Measurements from ENCODE around the gene ANXA2R.
"Not testable (repeated sequence)": the region's sequence is repeated elsewhere in the genome, so short reads cannot be mapped to it uniquely, and the experiment has no call there.

ANXA2R gene

DNA sequence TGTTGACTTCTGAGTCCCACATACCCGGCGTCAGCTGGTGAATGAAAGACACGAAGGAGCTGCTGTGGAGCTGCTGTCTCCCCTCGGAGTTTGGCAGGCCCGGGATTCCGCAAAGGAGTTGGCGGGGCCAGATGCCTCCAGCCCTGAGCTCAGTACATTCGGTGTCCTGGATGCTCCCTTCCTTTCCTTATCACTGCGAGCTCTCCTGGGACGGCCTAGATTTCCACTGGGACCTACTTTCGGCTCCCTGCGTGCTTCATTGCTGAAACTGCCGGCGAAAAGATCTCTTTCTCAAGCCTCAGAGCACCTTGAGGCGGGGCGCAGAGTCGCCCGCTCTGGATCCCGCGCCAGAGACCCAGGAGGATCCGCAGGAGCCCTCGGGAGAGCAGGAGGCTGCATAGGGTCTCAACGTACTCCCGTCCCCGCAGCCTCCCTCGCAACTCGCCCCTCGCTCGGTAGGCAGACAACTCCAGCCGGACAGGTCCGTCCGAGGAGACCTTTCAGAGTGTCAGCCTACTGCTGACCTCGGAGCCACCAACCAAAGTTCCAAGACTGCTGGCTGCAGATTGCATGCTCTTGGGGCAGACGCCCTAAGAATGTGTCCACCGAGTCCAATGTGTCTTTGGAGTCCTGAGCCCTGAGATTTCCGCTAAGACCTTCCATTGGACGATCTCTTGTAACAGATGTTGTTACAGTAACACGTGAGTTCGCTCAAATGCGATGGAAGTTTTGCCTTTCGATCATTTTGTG, 6.1 kb downstream of the ANXA2R start:
- DNase-seq (ENCODE audit: low read depth in 2 of 2): no peak

DNA sequence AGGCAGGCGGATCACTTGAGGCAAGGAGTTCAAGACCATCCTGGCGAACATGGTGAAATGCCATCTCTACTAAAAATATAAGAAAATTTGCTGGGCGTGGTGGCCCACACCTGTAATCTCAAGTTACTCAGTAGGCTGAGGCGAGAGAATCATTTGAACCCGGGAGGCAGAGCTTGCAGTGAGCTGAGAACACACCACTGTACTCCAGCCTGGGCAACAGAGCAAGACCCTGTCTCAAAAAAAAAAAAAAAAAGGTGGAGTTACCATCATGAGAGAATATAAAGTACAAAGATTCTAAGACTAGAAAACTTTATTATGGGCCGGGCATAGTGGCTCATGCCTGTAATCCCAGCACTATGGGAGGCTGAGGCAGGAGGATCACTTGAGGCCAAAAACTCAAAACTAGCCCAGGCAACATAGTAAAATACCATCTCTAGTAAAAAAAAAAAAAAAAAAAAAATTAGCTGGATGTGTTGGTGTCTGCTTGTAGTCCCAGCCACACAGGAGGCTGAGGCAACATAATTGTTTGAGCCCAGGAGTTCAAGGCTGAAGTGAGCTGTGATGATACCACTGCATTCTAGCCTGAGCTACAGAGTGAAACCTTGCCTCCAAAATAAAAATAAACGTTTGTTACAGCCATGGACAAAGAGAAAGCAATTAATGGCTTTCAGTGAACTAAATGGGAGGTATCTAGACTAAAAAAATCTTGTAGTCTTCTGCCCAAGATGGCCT, 12.9 kb downstream of the ANXA2R start:
- no peak for DNase-seq (ENCODE audit: low read depth in 2 of 2)

DNA sequence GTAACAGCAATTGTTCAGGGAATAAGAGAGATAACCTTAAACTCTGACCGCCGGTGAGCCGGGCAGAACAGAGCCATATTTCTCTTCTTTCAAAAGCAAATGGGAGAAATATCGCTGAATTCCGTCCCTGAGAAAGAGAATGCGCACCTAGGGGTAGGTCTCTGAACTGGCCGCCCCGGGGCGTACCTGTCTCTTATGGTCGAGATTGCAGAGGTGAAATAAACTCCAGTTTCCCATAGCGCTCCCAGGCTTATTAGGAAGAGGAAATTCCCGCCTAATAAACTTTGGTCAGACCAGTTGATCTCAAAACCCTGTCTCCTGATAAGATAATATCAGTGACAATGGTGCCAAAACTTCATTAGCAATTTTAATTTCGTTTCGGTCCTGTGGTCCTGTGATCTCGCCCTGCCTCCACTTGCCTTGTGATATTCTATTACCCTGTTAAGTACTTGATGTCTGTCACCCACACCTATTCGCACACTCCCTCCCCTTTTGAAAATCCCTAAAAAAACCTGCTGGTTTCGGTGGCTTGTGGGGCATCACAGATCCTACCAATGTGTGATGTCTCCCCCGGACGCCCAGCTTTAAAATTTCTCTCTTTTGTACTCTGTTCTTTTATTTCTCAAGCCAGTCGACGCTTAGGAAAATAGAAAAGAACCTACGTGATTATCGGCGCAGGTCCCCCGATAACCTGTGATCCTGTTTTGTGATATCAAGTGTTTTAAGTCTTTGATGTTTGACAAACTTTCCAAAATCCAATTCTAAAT, 14.8 kb downstream of the ANXA2R start:
- not testable (repeated sequence) for DNase-seq (ENCODE audit: low read depth in 2 of 2)

DNA sequence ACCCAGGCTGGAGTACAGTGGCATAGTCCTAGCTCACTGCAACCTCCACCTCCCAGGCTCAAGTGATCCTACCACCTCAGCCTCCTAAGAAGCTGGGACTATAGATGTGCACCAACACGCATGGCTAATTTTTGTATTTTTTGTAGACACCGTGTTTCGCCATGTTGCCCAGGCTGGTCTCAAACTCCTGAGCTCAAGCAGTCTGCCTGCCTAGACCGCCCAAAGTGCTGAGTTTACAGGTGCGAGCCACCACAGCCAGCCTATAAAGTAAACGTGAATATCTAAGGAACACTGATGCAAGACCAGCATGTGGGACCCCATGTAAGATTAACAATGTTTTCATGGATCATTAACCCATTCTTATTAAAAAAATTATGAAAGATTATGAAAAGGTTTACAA, 15.9 kb downstream of the ANXA2R start:
- no peak for DNase-seq (ENCODE audit: low read depth in 2 of 2)

DNA sequence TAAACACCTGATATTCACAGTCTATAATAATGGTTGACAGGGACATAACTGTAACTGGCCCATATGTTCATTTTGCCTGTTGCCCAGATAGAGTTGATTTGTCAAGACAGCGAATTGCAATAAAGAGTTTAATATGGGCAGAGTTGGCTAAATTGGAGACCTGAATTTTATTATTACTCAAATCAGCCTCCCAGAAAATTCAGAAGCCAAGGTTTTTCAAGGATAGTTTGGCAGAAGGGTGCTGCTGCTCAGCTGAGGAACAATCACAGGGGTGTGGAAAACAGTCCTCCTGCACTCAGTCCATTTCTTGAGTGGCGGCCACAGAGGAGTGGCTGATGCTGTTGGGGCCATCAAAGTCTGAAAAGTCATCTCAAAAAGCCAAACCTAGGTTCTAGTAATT, 19.0 kb downstream of the ANXA2R start:
- no peak for DNase-seq (ENCODE audit: low read depth in 2 of 2)

DNA sequence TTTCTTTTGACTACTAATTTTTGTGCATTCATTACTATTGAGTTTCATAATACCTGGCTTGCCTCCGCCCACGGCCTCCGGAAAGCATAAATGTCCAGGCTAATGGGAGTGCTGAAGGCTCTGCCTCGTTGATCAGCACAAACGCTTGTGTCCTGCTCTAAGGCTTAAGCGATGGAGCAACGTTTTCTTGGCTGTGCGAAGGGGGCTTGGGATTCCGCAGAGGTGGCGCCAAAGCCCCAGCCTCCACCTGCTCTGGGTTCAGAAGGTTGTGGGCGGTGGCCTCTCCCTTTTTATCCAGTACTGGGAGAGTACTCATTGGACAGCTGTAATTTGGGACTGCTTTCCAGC, 19.7 kb downstream of the ANXA2R start:
- no peak for DNase-seq (ENCODE audit: low read depth in 2 of 2)

DNA sequence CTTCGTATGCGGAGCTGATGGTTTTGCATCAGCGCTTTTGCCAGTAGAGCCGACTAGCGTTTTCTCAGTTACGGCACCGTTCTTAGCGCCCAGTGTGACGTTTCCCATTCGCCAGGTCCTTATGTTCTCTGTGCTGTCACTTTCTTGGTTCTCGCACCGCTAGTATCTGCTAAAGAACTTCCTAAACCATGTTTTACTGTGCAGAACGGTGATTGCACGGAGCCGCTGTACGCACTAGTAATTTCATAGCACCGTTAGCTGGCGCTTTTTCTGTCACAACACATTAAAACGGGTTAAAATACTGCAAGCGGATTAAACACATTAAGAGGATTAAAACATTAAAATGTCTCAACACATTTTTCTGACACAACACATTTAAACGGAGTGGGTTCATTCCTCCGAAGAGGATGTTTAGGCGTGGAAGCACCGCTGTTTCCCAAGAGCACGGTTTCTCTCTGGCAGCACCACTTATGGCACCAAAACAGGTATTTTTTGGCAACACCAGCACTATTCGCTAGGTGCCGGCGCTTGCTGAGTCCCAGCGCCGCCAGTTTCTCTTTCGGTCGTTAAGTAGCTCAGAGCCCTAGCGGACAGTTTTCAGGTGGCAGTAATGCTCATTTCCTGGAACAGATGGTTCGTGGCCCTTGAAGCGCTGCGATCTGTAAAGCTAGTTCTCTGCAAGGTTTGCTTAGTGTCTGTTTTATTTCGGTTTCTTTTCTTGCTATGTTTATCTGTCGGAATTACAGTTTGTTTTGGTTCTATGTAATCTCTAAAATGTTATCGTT, 20.3 kb downstream of the ANXA2R start:
- peak in 1 of 2 donors; percentile 78 for DNase-seq (ENCODE audit: low read depth in 2 of 2)

DNA sequence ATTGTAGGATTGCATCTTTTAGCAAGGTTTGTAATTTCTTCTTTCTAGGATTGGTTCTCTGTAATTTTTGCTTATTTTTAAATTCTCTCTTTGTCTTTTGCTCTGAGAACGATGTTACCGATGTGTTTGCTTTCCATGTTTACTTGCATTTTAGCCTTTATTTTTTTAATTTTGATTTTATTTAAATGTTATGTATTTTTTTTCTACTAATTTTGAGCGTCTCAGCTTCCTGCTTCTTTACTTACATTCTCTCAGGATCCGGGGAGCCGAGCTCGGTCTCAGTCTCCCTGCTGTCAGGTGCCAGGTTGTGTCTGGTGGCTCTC, 20.9 kb downstream of the ANXA2R start:
- no peak for DNase-seq (ENCODE audit: low read depth in 2 of 2)

DNA sequence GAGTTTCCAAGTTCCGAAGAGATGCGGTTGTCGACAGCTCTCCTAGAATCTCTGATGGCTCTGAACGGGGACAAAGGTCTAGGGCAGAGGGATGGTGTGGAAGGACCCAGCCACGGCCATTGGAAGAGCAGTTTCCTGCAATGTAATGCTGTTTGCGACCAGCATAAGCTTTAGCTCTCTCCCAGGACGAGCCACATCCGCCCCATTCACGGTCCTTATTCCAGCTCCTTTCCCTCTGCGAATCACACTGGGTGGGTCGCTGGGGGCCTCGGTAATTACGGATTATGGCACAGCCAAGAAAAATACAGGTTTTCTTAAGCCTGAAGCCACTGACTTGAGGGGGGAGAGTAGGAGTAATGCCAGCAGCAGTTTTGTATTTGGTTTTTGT, 22.7 kb downstream of the ANXA2R start:
- no peak for DNase-seq (ENCODE audit: low read depth in 2 of 2)

DNA sequence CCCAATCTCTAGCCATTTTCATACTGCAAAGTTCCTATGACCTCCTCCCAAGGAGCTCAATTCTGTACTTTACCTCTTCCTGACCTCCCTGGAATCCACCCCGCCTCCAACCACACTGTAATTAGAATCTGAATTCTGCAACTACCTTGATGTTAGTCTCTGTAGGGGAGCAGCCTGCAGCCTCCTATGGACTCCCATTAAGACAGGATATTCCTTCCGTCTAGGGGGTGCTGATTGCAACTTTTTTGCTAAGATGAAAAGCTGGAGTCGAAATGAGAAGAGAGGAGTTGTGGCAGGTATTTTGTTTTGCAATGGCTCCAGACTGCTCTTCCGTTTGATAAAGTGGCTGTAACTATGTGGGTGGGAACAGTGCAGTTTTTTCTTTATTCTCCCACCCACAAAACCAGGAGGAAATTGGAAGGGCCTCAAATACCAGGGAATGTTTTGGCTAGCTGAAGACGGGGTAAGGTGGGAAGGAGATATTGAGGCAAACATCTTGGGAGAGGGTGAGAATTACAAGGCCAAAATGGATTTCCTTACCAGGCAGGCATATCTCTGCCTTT, 23.8 kb downstream of the ANXA2R start:
- DNase-seq (ENCODE audit: low read depth in 2 of 2): no peak

DNA sequence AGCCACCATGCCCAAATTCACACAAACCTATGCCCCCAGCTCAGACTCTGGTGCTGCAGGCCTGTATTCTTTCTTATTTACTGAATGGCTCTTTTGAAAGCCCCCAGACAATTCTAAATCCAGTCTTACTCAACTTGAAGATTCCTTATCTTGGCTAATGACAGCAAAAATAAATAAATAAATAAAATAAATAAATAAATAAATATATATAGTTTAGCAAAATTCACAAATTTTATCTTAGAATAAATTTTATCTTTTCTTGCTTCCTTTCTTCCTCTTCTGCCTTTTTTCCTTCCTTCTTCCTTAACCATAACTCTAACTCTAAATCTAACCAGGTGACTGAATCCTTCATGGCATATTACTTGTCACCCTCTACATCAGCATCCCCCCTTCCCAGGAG, 25.6 kb downstream of the ANXA2R start:
- DNase-seq (ENCODE audit: low read depth in 2 of 2): no peak

DNA sequence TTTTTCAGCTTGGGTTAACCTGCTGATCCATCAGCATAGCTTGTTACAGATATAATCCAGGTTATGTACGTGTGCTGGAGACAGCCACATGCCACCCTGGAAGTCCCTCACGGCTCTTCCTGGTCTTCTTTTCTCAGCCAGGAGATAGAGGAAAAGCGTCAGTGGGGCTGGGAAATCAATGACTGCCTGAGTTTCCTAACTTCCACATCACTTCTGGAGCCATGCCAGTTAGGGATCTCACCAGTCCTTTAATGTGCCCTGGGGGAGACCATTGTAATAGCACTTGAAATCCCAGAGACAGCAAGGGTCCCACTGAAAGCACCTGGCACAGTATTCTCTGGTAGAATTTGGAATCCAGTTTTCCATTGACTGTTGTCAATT, 29.2 kb downstream of the ANXA2R start:
- DNase-seq (ENCODE audit: low read depth in 2 of 2): no peak

DNA sequence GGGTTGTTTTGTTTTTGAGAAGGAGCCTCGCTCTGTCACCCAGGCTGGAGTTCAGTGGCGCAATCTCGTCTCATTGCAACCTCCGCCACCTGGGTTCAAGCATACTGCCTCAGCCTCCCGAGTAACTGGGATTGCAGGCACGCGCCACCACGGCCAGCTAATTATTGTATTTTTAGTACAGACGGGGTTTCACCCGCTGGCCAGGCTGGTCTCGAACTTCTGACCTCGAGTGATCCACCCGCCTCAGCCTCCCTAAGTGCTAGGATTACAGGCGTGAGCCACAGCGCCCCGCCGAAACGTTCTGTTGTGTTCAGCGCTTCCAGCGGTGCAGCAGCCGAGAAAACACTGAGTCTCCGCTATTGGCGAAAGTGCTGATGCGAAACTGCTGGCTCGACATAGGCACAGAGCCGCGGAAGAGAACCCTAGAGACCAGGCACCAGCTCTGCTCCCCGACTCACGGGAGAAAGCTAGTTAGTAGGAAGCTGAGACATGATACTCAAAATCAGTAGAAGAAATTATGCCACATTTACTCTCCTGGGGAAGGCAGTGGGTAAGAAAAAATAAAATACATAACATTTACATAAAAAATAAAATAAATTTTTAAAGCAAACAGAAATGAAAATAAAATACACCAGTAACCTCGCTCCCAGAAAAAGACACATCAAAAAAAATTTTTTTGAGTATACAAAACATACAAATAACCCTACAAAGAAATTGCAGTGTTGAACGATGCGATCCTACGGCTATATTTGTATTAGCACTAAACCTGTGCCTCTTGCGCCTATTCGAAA, 31.6 kb downstream of the ANXA2R start:
- peak; percentile 86 for DNase-seq (ENCODE audit: low read depth in 2 of 2)

DNA sequence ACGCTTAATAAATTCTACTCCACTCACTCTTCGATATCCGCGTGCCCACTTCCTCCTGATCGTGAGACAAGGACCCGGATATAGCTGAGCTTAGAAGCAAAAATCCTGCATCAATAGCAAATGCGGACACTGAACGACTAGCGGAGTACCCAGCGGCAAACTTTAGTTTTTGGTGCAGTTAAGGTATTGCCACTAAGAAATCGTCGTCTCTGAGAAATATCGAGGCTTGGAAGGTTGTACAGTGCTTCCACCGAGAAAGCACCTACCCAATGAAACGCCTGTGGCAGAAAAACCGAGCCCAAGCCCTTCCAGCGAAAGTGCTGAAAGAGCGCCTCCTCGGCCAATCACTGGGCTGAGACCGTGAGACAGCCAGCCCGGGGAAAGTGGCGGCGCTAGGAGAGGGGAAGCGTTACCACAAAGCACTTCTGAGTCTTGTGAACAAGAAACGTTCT, 32.2 kb downstream of the ANXA2R start:
- DNase-seq (ENCODE audit: low read depth in 2 of 2): peak in 1 of 2 donors; percentile 67

DNA sequence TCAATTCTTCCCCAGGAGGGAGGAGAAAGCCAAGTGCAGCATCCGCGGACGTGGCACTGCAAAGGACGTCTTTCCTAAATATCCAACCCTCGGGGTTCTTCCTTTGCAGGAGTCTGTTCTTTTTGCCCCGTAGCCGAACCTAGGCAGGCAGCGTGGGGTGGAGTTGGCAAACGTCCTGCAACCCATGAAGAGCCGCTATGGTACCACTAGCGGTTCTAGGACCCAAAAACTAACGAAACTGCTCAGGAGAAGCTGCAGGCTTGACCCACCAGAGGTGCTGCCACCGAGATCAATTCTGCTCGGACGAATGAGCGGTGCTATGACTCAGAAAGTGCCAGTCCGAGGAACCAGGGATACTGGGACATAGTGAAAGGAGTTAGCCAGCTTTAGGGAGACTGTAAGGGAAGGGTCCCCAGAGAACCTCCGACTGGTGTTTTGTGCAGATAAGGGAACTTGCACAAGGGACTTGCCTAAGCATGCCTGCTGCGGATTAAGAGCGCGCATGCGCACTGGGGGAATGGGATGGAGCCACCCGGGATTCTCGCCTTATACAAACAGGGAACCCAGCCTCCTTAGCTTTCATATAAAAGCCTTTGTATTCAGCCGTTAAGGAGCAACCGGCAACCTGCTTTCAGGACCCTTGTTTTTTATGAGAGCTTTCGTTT, 32.7 kb downstream of the ANXA2R start:
- peak in 1 of 2 donors; percentile 66 for DNase-seq (ENCODE audit: low read depth in 2 of 2)

DNA sequence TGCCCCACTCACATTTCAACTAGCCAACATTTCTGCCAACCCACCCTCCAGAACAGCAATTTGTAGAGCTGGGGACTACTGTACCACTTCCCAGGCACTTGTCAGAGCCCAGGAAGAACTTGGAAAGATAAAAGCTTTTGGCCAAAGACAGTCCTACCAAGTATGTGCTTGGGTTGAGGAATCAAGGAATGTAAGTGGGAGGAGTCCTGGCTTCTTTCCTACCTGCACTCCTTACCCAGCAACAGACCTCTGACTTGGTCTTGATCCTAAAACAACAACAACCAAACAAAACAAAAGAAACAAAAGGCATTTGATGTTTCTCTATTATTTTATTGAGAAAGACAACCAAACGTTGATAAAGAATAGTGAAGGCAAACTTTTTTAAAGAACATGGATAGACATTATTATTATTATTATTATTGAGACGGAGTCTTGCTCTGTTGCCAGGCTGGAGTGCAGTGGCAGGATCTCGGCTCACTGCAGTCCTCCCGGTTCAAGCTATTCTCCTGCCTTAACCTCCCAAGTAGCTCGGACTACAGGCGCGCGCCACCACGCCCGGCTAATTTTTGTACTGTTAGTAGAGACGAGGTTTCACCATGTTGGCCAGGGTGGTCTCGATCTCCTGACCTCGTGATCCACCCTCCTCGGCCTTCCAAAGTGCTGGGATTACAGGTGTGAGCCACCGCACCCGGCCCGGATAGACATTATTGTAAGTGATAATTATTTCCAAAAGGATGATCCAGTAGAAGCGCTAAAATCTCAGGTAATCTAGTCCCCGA, 33.5 kb downstream of the ANXA2R start:
- DNase-seq (ENCODE audit: low read depth in 2 of 2): no peak

DNA sequence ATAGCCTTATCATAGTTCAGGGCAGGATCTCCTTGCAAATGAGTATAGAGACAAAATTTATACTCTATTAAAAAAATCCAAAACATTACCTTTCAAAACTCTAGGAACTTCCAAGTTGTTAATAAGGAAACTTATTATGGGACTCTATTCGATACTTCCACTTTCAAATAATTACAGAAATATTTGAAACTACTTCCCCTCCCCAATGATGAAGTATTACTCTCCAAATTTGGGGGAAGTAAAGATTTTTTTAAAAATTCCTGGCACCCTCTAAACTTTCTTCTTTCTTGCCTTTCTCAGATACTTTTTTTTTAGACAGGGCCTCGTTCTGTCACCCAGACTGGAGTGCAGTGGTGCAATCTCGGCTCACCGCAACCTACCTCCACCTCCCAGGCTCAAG, 35.1 kb downstream of the ANXA2R start:
- DNase-seq (ENCODE audit: low read depth in 2 of 2): no peak

DNA sequence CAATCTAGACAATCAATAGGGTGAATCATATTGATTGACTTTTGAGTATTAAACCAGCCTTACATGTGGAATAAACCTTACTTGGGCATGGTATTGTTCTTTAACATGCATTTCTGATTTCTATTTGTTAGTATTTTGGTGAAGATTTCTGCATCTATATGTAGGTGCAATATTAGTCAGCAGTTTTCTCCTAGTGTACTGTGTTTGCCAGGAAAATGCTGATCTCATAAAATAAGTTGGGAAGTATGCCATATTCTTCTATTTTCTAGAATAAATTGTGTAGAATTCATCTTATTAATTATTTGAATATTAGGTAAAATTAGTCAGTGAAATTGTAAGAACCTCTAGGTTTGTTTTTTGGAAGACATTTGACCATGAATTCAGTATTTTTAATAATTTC, 38.4 kb downstream of the ANXA2R start:
- no peak for DNase-seq (ENCODE audit: low read depth in 2 of 2)

DNA sequence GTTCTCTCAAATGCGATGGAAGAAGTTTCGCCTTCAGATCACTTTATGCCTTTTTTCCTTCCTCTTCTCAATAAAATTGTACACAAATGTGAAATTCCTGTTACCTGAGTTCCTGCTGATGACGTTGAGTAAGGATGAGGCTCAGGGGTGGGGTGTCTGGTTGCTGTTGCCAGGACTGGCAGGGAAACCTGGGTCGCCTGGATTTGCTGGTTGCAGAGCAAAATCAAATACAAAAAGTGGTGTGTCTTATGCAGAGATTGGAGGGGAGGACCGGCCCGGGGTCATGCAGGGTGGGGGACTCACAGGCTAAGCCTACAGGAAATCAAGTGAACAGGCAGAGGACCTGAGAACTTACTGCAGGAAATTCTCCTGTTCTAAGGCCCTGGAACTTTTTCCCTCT, 39.2 kb downstream of the ANXA2R start:
- DNase-seq (ENCODE audit: low read depth in 2 of 2): no peak
